Hematopoietic multipotent progenitor cell treated with erythropoietin and hydrocortisone succinate and interleukin-3 and kit ligand, for 6 days (in vitro differentiated cells): ENCODE data around the gene NFILZ.
"Not testable (repeated sequence)": the region's sequence is repeated elsewhere in the genome, so short reads cannot be mapped to it uniquely, and the experiment has no call there.

Source experiments
- DNase-seq: peaks from one replicate; pipeline ENCODE4 v3.0.0-alpha.2; 2015

NFILZ gene

GRCh38 chr19:8611877-8612806 is 18.3 kb upstream of the NFILZ start:
- DNase-seq: peak; percentile 44

- no peak for DNase-seq
Observed at GRCh38 chr19:8612807-8613171, 17.6 kb upstream of the NFILZ start.

GRCh38 chr19:8614455-8614854 is 16.0 kb upstream of the NFILZ start:
- DNase-seq: no peak

GRCh38 chr19:8615024-8615423 is 15.4 kb upstream of the NFILZ start:
- DNase-seq: no peak

GRCh38 chr19:8615813-8616596 is 14.4 kb upstream of the NFILZ start:
- DNase-seq: peak; percentile 79

- no peak for DNase-seq
Observed at GRCh38 chr19:8616861-8617260, 13.6 kb upstream of the NFILZ start.

GRCh38 chr19:8617325-8617724 is 13.1 kb upstream of the NFILZ start:
- not testable (repeated sequence) for DNase-seq

GRCh38 chr19:8617984-8618383 is 12.4 kb upstream of the NFILZ start:
- DNase-seq: no peak

GRCh38 chr19:8618751-8619150 is 11.7 kb upstream of the NFILZ start:
- no peak for DNase-seq

GRCh38 chr19:8622886-8623285 is 7.5 kb upstream of the NFILZ start:
- DNase-seq: peak; percentile 31

- DNase-seq: no peak
Observed at GRCh38 chr19:8626842-8627241, 3.6 kb upstream of the NFILZ start.

- DNase-seq: no peak
Observed at GRCh38 chr19:8629184-8629583, 1.2 kb upstream of the NFILZ start.

- DNase-seq: no peak
Observed at GRCh38 chr19:8630796-8631424, 477 bp downstream of the NFILZ start.

- no peak for DNase-seq
Observed at GRCh38 chr19:8631425-8631819, 989 bp downstream of the NFILZ start.

- no peak for DNase-seq
Observed at GRCh38 chr19:8635422-8635821, 5.0 kb downstream of the NFILZ start.

GRCh38 chr19:8637070-8637469 is 6.6 kb downstream of the NFILZ start:
- DNase-seq: not testable (repeated sequence)

- peak; percentile 58 for DNase-seq
Observed at GRCh38 chr19:8638078-8638619, 7.7 kb downstream of the NFILZ start.

- no peak for DNase-seq
Observed at GRCh38 chr19:8639821-8640401, 9.5 kb downstream of the NFILZ start.

GRCh38 chr19:8640402-8641004 is 10.1 kb downstream of the NFILZ start:
- peak; percentile 51 for DNase-seq

GRCh38 chr19:8641221-8641907 is 10.9 kb downstream of the NFILZ start:
- DNase-seq: no peak

GRCh38 chr19:8641908-8642547 is 11.6 kb downstream of the NFILZ start:
- DNase-seq: peak; percentile 76
